CD4-positive, alpha-beta T cell treated with Interleukin-15 for 4 hours (primary cell): ENCODE data around the gene TRPV4.

Experiments
- DNase-seq: peaks from one replicate; pipeline ENCODE4 v3.0.0-alpha.2; 2020; ENCODE audit warnings: low spot score

The TRPV4 gene

GRCh38 chr12:109760930-109761921 is 72.0 kb downstream of the TRPV4 start:
- no peak for DNase-seq

- DNase-seq, result no peak
Observed at GRCh38 chr12:109760031-109760929, 72.9 kb downstream of the TRPV4 start.

GRCh38 chr12:109759595-109759994 is 73.6 kb downstream of the TRPV4 start:
- DNase-seq, result no peak

- no peak for DNase-seq
Observed at GRCh38 chr12:109758426-109759420, 74.5 kb downstream of the TRPV4 start.

GRCh38 chr12:109757671-109758265 is 75.4 kb downstream of the TRPV4 start:
- no peak for DNase-seq

GRCh38 chr12:109756457-109756856 is 76.7 kb downstream of the TRPV4 start:
- DNase-seq, result no peak

GRCh38 chr12:109753959-109754358 is 79.2 kb downstream of the TRPV4 start:
- no peak for DNase-seq

- no peak for DNase-seq
Observed at GRCh38 chr12:109753054-109753401, 80.2 kb downstream of the TRPV4 start.

GRCh38 chr12:109752117-109753053 is 80.8 kb downstream of the TRPV4 start:
- DNase-seq, result no peak

- DNase-seq, result no peak
Observed at GRCh38 chr12:109744986-109745942, 87.9 kb downstream of the TRPV4 start.

- no peak for DNase-seq
Observed at GRCh38 chr12:109744026-109744425, 89.2 kb downstream of the TRPV4 start.

- DNase-seq, result no peak
Observed at GRCh38 chr12:109743076-109743910, 89.9 kb downstream of the TRPV4 start.

- no peak for DNase-seq
Observed at GRCh38 chr12:109741970-109742703, 91.1 kb downstream of the TRPV4 start.

GRCh38 chr12:109741286-109741969 is 91.8 kb downstream of the TRPV4 start:
- no peak for DNase-seq

- DNase-seq, result no peak
Observed at GRCh38 chr12:109740694-109741245, 92.4 kb downstream of the TRPV4 start.
